HCT116 (cell line): ENCODE data around the gene PLD1. TPM values are rescaled to one million over a fixed set of nuclear protein-coding genes. Genes with fewer than 3 reads are reported as not detected.

Source experiments
- ATAC-seq: fragments of 200-7000 bp; cut with Tn5 transposase; 2 replicates; pipeline ENCODE4 v1.9.1; 2020; ENCODE audit warnings: mild to moderate bottlenecking, moderate library complexity
- BruUV-seq: library from RNA; stranded (reverse); fragments of 400-500 nt; replicated peaks from 2 replicates; lab custom pipeline; 2021; lab: Mats Ljungman, UMichigan
- CTCF ChIA-PET: fragments of 300-600 bp; sonication (Branson Sonifier 250); formaldehyde crosslinking; loops from one replicate; lab custom pipeline; 2021; ENCODE audit warnings: antibody characterized with exemption; lab: Charles Lee
- POLR2A ChIA-PET: fragments of 300-600, 350-600 bp; sonication (Branson Sonifier 250); formaldehyde crosslinking; loops from one replicate; lab custom pipeline; 2021; ENCODE audit warnings: antibody characterized with exemption; lab: Charles Lee
- RAD21 ChIA-PET, 2 experiments: fragments of 300-600 bp; sonication (Branson Sonifier 250); formaldehyde crosslinking; loops; one replicate each; lab custom pipeline; 2023; ENCODE audit warnings: low total read pairs in 2 of 2; ENCODE audit not compliant: uncharacterized antibody in 2 of 2, unreplicated experiment in 2 of 2, low non-redundant PET in 1 of 2; lab: Charles Lee
- DNase-seq: peaks from one replicate; pipeline ENCODE4 v3.0.0-alpha.2; 2010; ENCODE audit warnings: low read depth, low spot score
- H2AFZ ChIP-seq: fragments of 200-600 bp; shearing (Covaris generic), sonication (generic); 2 replicates; pipeline ENCODE4 v1.6.1; 2017; ENCODE audit warnings: low read depth, mixed run types, mixed read lengths, antibody characterized with exemption, low read length; ENCODE audit not compliant: poor library complexity, severe bottlenecking
- H3K27ac ChIP-seq: 2 replicates; pipeline ENCODE4 v1.5.1; 2012; ENCODE audit warnings: low read depth, low read length
- H3K27me3 ChIP-seq: fragments of 200-600 bp; sonication (generic); 2 replicates; pipeline ENCODE4 v1.6.1; 2016; ENCODE audit warnings: mixed run types, low read length, mixed read lengths; ENCODE audit not compliant: insufficient read depth
- H3K36me3 ChIP-seq, 2 experiments: fragments of 200-500 bp in 1 of 2; fragments of 200-600 bp in 1 of 2; sonication (Bioruptor generic) in 1 of 2; sonication (generic) in 1 of 2; 2 replicates each; pipeline versions ENCODE4 v1.5.1 to v1.6.1; 2014 to 2016; ENCODE audit warnings: low read length in 2 of 2, inconsistent platforms in 1 of 2, mixed read lengths in 1 of 2, mixed run types in 1 of 2; ENCODE audit not compliant: insufficient read depth in 2 of 2, control insufficient read depth in 1 of 2
- H3K4me1 ChIP-seq, 2 experiments: fragments of 200-600 bp in 1 of 2; sonication (generic) in 1 of 2; 2 replicates each; pipeline versions ENCODE4 v1.5.1 to v1.6.1; 2012 to 2017; ENCODE audit warnings: low read length in 2 of 2, inconsistent platforms in 1 of 2, mild to moderate bottlenecking in 1 of 2, mixed read lengths in 1 of 2, mixed run types in 1 of 2, moderate library complexity in 1 of 2; ENCODE audit not compliant: insufficient read depth in 2 of 2, control insufficient read depth in 1 of 2
- H3K4me2 ChIP-seq: fragments of 200-600 bp; sonication (generic); 2 replicates; pipeline ENCODE4 v1.6.1; 2017; ENCODE audit warnings: mixed run types, low read length, mixed read lengths
- H3K4me3 ChIP-seq, 2 experiments: fragments of 200-600 bp in 1 of 2; sonication (generic) in 1 of 2; replicated peaks in 1 of 2; 2 replicates each; pipeline ENCODE4 v1.5.1; 2011 to 2016; ENCODE audit warnings: low read length in 2 of 2, control low read depth in 1 of 2, low read depth in 1 of 2, mild to moderate bottlenecking in 1 of 2, mixed read lengths in 1 of 2, mixed run types in 1 of 2
- H3K79me2 ChIP-seq: fragments of 200-600 bp; sonication (generic); 2 replicates; pipeline ENCODE4 v1.6.1; 2017; ENCODE audit warnings: mild to moderate bottlenecking, mixed run types, low read length, moderate library complexity, mixed read lengths; ENCODE audit not compliant: insufficient read depth
- H3K9ac ChIP-seq: fragments of 200-600 bp; sonication (generic); 2 replicates; pipeline ENCODE4 v1.6.1; 2016; ENCODE audit warnings: low read length, mixed read lengths
- H3K9me2 ChIP-seq: fragments of 200-600 bp; sonication (generic), shearing (Covaris generic); 2 replicates; pipeline ENCODE4 v1.6.1; 2017; ENCODE audit warnings: mixed run types, mild to moderate bottlenecking, moderate library complexity; ENCODE audit not compliant: insufficient read depth
- H3K9me3 ChIP-seq, 2 experiments: fragments of 200-500 bp in 1 of 2; fragments of 200-600 bp in 1 of 2; sonication (Bioruptor generic) in 1 of 2; sonication (generic) in 1 of 2; 2 replicates each; pipeline ENCODE4 v1.6.1; 2014 to 2017; ENCODE audit warnings: low read length in 2 of 2, mixed read lengths in 2 of 2, inconsistent platforms in 1 of 2, low read depth in 1 of 2, mild to moderate bottlenecking in 1 of 2, mixed run types in 1 of 2, moderate library complexity in 1 of 2; ENCODE audit not compliant: control insufficient read depth in 1 of 2, insufficient read depth in 1 of 2
- H4K20me1 ChIP-seq: fragments of 200-600 bp; sonication (generic), shearing (Covaris generic); 2 replicates; pipeline ENCODE4 v1.6.1; 2017; ENCODE audit warnings: mixed run types, mild to moderate bottlenecking, moderate library complexity; ENCODE audit not compliant: insufficient read depth
- CBX3 ChIP-seq: IDR thresholded peaks from 2 replicates; pipeline ENCODE4 v1.6.1; 2012; ENCODE audit warnings: low read depth
- CEBPB ChIP-seq: IDR thresholded peaks from 2 replicates; pipeline ENCODE4 v1.6.1; 2012; ENCODE audit warnings: low read depth
- ELF1 ChIP-seq: IDR thresholded peaks from 2 replicates; pipeline ENCODE4 v1.6.1; 2012; ENCODE audit warnings: low read depth, borderline replicate concordance
- EZH2 ChIP-seq: fragments of 200-600 bp; sonication (generic); IDR thresholded peaks from 2 replicates; pipeline ENCODE4 v1.6.1; 2017; ENCODE audit warnings: antibody characterized with exemption, mixed run types
- EZH2phosphoT487 ChIP-seq: fragments of 200-600 bp; IDR thresholded peaks from 2 replicates; pipeline ENCODE4 v1.6.1; 2018; ENCODE audit warnings: antibody characterized with exemption, borderline replicate concordance
- FOSL1 ChIP-seq: IDR thresholded peaks from 2 replicates; pipeline ENCODE4 v1.6.1; 2012; ENCODE audit warnings: low read depth
- JUND ChIP-seq: IDR thresholded peaks from 2 replicates; pipeline ENCODE4 v1.6.1; 2012
- POLR2A ChIP-seq: IDR thresholded peaks from 2 replicates; pipeline ENCODE4 v1.7.0; 2011; ENCODE audit warnings: borderline replicate concordance; ENCODE audit not compliant: insufficient read depth, insufficient read length; ENCODE audit errors: extremely low read depth
- POLR2AphosphoS5 ChIP-seq: IDR thresholded peaks from 2 replicates; pipeline ENCODE4 v1.6.1; 2011; ENCODE audit warnings: mild to moderate bottlenecking, low read depth, low read length, moderate library complexity
- SIN3A ChIP-seq: IDR thresholded peaks from 2 replicates; pipeline ENCODE4 v1.6.1; 2012; ENCODE audit warnings: low read depth
- SP1 ChIP-seq: IDR thresholded peaks from 2 replicates; pipeline ENCODE4 v1.6.1; 2012; ENCODE audit warnings: low read depth
- TCF7L2 ChIP-seq: IDR thresholded peaks from 2 replicates; pipeline ENCODE4 v1.7.0; 2011; ENCODE audit warnings: borderline replicate concordance, inconsistent platforms; ENCODE audit not compliant: insufficient read depth, insufficient read length; ENCODE audit errors: extremely low read depth
- YY1 ChIP-seq: IDR thresholded peaks from 2 replicates; pipeline ENCODE4 v1.6.1; 2011; ENCODE audit warnings: low read length, low read depth, moderate library complexity, mild to moderate bottlenecking; ENCODE audit not compliant: insufficient replicate concordance; ENCODE audit errors: extremely low read depth
- ZFX ChIP-seq: fragments of 450-650 bp; IDR thresholded peaks from 2 replicates; pipeline ENCODE4 v1.6.1; 2017
- intact Hi-C: fragments of 100-400 bp; cut with micrococcal nuclease; formaldehyde crosslinking; loops from 2 replicates; pipeline ENCODE4 v1.10.0; 2022
- total RNA-seq: library from RNA; stranded (reverse); gene quantifications from one replicate; pipeline ENCODE4 v1.2.1, GENCODE V29; 2021; ENCODE audit not compliant: unreplicated experiment
- TF ChIP-seq, protein P1 (sequence below): IDR thresholded peaks from 2 replicates; pipeline ENCODE4 v1.6.1; 2012
- TF ChIP-seq, protein P2 (sequence below): IDR thresholded peaks from 2 replicates; pipeline ENCODE4 v1.6.1; 2012; ENCODE audit warnings: low read depth
- TF ChIP-seq, protein P3 (sequence below), 3 experiments: fragments of 200-600 bp in 1 of 3; sonication (generic) in 1 of 3; IDR thresholded peaks in 2 of 3; conservative IDR thresholded peaks in 1 of 3; 2 replicates each; pipeline ENCODE4 v1.5.1; 2012 to 2017; ENCODE audit warnings: low read depth in 2 of 3, low read length in 2 of 3, antibody characterized with exemption in 1 of 3, borderline replicate concordance in 1 of 3, control low read depth in 1 of 3, mild to moderate bottlenecking in 1 of 3, mixed read lengths in 1 of 3, mixed run types in 1 of 3, moderate library complexity in 1 of 3; ENCODE audit not compliant: insufficient read depth in 1 of 3
- TF ChIP-seq, protein P4 (sequence below): IDR thresholded peaks from 2 replicates; pipeline ENCODE4 v1.6.1; 2011; ENCODE audit warnings: mild to moderate bottlenecking, low read length, moderate library complexity; ENCODE audit not compliant: insufficient replicate concordance; ENCODE audit errors: extremely low read depth

Gene PLD1
- total RNA-seq, 1 experiment from 2014 or later = 8.4 TPM

DNA sequence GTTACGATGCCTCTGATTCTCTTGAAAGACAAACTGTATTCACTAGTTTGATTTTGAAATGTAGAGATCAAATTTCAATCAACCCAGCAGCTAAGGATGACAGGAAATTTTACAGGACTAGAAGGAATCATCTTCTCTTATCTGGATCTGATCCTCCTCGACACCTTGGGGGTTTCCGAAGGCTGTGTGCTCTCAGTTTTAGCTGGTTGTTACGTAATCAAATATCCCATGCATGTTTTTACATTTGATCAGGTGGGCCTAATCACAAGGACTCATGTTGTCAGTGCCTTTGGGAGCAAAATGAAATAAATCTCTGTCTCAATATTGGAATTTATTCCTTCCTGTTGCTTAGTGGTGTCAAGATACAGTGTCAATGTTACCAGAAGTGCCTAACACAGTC lies 208.2 kb downstream of the PLD1 start:
- Histone ChIP-seq H3K9me3 (no peaks in the 10 kb centered on the region), H3K79me2 (no peaks in the 10 kb centered on the region), H3K9me2 (no peaks in the 10 kb centered on the region), H3K27ac (no peak overlapping the region), H4K20me1 (no peaks in the 10 kb centered on the region), H3K36me3 (no peaks in the 10 kb centered on the region), H3K9ac (no peak overlapping the region), H3K4me3 (no peak overlapping the region), H3K4me2 (no peak overlapping the region), H3K4me1 (no peaks in the 10 kb centered on the region), H3K27me3 (no peaks in the 10 kb centered on the region), H2AFZ (no peak overlapping the region)
- CTCF ChIA-PET = interaction anchor here (1.8 kb wide), 1 partner anchor 12 kb away, joined by 6 read pairs; no protein-coding TSS in a partner anchor
- TF ChIP-seq YY1 = no peak
- TF ChIP-seq POLR2A = no peak
- TF ChIP-seq ZFX = no peak
- TF ChIP-seq CBX3 = no peak
- no peak for TF ChIP-seq CEBPB
- TF ChIP-seq EZH2 = no peak
- TF ChIP-seq SP1 = no peak
- TF ChIP-seq, protein P1, sequence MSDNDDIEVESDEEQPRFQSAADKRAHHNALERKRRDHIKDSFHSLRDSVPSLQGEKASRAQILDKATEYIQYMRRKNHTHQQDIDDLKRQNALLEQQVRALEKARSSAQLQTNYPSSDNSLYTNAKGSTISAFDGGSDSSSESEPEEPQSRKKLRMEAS = no peak
- TF ChIP-seq TCF7L2 = no peak
- TF ChIP-seq, protein P2, sequence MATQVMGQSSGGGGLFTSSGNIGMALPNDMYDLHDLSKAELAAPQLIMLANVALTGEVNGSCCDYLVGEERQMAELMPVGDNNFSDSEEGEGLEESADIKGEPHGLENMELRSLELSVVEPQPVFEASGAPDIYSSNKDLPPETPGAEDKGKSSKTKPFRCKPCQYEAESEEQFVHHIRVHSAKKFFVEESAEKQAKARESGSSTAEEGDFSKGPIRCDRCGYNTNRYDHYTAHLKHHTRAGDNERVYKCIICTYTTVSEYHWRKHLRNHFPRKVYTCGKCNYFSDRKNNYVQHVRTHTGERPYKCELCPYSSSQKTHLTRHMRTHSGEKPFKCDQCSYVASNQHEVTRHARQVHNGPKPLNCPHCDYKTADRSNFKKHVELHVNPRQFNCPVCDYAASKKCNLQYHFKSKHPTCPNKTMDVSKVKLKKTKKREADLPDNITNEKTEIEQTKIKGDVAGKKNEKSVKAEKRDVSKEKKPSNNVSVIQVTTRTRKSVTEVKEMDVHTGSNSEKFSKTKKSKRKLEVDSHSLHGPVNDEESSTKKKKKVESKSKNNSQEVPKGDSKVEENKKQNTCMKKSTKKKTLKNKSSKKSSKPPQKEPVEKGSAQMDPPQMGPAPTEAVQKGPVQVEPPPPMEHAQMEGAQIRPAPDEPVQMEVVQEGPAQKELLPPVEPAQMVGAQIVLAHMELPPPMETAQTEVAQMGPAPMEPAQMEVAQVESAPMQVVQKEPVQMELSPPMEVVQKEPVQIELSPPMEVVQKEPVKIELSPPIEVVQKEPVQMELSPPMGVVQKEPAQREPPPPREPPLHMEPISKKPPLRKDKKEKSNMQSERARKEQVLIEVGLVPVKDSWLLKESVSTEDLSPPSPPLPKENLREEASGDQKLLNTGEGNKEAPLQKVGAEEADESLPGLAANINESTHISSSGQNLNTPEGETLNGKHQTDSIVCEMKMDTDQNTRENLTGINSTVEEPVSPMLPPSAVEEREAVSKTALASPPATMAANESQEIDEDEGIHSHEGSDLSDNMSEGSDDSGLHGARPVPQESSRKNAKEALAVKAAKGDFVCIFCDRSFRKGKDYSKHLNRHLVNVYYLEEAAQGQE = no peak
- no peak for TF ChIP-seq SIN3A
- no peak for TF ChIP-seq FOSL1
- TF ChIP-seq JUND = no peak
- TF ChIP-seq, protein P3, sequence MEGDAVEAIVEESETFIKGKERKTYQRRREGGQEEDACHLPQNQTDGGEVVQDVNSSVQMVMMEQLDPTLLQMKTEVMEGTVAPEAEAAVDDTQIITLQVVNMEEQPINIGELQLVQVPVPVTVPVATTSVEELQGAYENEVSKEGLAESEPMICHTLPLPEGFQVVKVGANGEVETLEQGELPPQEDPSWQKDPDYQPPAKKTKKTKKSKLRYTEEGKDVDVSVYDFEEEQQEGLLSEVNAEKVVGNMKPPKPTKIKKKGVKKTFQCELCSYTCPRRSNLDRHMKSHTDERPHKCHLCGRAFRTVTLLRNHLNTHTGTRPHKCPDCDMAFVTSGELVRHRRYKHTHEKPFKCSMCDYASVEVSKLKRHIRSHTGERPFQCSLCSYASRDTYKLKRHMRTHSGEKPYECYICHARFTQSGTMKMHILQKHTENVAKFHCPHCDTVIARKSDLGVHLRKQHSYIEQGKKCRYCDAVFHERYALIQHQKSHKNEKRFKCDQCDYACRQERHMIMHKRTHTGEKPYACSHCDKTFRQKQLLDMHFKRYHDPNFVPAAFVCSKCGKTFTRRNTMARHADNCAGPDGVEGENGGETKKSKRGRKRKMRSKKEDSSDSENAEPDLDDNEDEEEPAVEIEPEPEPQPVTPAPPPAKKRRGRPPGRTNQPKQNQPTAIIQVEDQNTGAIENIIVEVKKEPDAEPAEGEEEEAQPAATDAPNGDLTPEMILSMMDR (IDR thresholded peaks at IDR 0.05 in 2 of 3, conservative IDR thresholded peaks at IDR 0.05 in 1 of 3; ENCODE audit: borderline replicate concordance in 1 of 3, insufficient read depth in 1 of 3, low read depth in 2 of 3, low read length in 2 of 3) = no peak
- TF ChIP-seq POLR2AphosphoS5 = no peak
- TF ChIP-seq ELF1 = no peak
- TF ChIP-seq EZH2phosphoT487 = no peak
- TF ChIP-seq, protein P4, sequence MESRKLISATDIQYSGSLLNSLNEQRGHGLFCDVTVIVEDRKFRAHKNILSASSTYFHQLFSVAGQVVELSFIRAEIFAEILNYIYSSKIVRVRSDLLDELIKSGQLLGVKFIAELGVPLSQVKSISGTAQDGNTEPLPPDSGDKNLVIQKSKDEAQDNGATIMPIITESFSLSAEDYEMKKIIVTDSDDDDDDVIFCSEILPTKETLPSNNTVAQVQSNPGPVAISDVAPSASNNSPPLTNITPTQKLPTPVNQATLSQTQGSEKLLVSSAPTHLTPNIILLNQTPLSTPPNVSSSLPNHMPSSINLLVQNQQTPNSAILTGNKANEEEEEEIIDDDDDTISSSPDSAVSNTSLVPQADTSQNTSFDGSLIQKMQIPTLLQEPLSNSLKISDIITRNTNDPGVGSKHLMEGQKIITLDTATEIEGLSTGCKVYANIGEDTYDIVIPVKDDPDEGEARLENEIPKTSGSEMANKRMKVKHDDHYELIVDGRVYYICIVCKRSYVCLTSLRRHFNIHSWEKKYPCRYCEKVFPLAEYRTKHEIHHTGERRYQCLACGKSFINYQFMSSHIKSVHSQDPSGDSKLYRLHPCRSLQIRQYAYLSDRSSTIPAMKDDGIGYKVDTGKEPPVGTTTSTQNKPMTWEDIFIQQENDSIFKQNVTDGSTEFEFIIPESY = no peak
- no TSS peak for BruUV-seq
- POLR2A ChIA-PET = no interaction called here
- DNase-seq (no peak), ATAC-seq (no peak)
- intact Hi-C loops = no loop called here
- RAD21 ChIA-PET = no interaction called here
